RPMI8226 (cell line): ENCODE measurements around the gene SERPINB12.

Experiments used
- DNase-seq: peaks from one replicate; pipeline ENCODE4 v3.0.0-alpha.2; 2015

The SERPINB12 gene

GRCh38 chr18:63604791-63605567, 62.8 kb downstream of the SERPINB12 start:
- DNase-seq = no peak

DNA sequence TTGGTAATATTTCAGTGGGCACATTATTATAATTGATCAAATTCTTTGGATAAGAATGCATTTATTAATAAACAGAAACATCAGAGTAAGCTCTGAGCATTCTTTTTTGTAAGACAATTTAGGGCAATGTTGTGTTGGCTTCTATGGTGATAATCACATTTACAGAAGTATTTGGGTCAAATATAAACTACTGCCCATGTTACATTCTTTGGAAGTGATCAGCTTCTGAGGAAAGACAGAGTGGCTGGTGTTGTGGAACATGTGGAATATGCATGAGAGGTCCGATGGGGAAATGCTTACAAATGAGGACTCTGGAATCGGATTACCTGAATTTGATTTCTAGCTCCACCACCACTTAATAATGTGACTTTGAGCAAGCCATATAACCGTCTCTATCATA, 64.4 kb downstream of the SERPINB12 start:
- DNase-seq = no peak

GRCh38 chr18:63613420-63613819, 71.3 kb downstream of the SERPINB12 start:
- no peak for DNase-seq

DNA sequence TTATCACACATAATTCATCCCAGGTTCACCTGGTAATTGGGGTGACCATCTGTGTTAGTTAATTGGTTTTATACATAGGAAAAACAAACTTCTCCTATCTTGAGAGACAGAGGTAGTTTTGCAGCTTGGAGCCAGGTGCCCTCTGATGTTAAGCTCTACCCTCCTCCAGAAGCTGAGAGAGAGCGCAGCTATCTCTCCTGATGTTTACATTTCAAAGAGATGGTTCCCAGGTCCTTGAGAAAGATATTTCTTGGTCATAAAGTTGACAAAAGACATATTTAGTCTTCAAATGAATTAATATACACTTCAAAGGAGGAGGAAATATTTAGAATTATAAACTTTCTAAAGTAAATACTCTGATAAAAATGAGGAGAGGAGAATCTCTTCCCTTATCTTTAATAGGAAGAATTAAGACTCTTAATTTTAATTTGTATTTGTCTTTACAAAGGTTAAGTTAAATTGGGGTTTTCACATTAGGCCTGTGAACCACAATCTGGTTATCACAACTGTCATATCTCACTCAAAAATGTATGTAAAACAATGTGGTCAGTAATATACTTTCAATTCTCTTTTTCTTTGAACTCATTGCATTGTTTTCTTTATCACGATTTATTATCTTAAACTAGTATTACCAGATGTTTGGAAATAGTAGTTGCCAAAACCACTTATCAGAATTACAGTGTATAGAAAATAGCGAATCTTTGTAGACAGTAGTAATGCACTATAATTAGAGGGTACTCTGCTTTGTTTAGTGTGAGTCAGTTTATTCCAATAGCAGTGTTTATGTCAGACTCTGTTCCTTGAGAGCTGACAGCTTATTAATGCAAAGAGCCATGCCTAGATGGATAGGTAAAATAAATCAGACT, 75.1 kb downstream of the SERPINB12 start:
- no peak for DNase-seq

- DNase-seq = no peak
Measured at GRCh38 chr18:63617915-63618234, 75.7 kb downstream of the SERPINB12 start.
